ENCODE measurements around the gene TSPAN13.

DNA sequence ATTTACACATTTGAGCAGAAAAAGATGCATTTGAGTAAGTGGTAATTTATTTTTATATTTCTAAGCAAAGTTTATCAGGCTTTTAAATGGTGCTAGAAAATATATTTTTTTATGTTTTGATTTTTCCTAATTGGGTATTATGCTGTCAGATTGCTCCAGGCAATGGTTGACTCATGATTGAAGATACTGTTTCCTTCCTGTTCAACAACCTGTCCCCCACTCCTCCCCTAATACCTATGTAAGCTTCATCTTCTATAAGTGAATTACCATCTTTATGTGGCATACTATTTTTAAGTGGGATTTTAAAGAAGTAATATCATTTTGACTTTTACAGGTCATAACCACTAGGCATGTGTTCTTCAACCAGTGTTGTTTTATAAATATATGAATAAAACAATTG is 21.4 kb downstream of the TSPAN13 start:
- TF ChIP-seq, protein P1, sequence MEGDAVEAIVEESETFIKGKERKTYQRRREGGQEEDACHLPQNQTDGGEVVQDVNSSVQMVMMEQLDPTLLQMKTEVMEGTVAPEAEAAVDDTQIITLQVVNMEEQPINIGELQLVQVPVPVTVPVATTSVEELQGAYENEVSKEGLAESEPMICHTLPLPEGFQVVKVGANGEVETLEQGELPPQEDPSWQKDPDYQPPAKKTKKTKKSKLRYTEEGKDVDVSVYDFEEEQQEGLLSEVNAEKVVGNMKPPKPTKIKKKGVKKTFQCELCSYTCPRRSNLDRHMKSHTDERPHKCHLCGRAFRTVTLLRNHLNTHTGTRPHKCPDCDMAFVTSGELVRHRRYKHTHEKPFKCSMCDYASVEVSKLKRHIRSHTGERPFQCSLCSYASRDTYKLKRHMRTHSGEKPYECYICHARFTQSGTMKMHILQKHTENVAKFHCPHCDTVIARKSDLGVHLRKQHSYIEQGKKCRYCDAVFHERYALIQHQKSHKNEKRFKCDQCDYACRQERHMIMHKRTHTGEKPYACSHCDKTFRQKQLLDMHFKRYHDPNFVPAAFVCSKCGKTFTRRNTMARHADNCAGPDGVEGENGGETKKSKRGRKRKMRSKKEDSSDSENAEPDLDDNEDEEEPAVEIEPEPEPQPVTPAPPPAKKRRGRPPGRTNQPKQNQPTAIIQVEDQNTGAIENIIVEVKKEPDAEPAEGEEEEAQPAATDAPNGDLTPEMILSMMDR (IDR thresholded peaks at IDR 0.05; ENCODE audit: low read depth, low read length): no peak
- no peak for TF ChIP-seq POLR2A (IDR thresholded peaks at IDR 0.05; ENCODE audit: extremely low read depth, insufficient read length)

All from NB4 (cell line).